Stimulated activated naive B cell treated with anti-CD40 and anti-IgM and Interleukin-4, amounts not matched to agents 10 μg/mL and 1 μg/mL and 100 μg/mL, for 72 hours (primary cell): ENCODE measurements around the gene CACNA2D3.

Experiments used
- ATAC-seq, 2 donors: fragments of 150-1000 bp; cut with Tn5 transposase; replicated peaks; 2 replicates each; pipeline ENCODE4 v1.10.0; 2021; ENCODE audit warnings: moderate library complexity in 1 of 2
- DNase-seq: peaks from one replicate; pipeline ENCODE4 v3.0.0; 2021
- H3K27ac Mint-ChIP-seq: one replicate; pipeline ENCODE4 v1.8.0; 2022; ENCODE audit warnings: mild to moderate bottlenecking, mixed read lengths
- H3K27me3 Mint-ChIP-seq, 2 donors: one replicate each; pipeline ENCODE4 v1.8.0; 2022; ENCODE audit warnings: mixed read lengths in 2 of 2
- H3K36me3 Mint-ChIP-seq, 2 donors: one replicate each; pipeline ENCODE4 v1.8.0; 2022; ENCODE audit warnings: mixed read lengths in 2 of 2, mild to moderate bottlenecking in 1 of 2
- H3K4me1 Mint-ChIP-seq, 2 donors: one replicate each; pipeline ENCODE4 v1.8.0; 2022; ENCODE audit warnings: mixed read lengths in 2 of 2, mild to moderate bottlenecking in 1 of 2
- H3K4me3 Mint-ChIP-seq, 2 donors: one replicate each; pipeline ENCODE4 v1.8.0; 2022; ENCODE audit warnings: mild to moderate bottlenecking in 2 of 2, mixed read lengths in 2 of 2, moderate library complexity in 1 of 2
- H3K9me3 Mint-ChIP-seq, 2 donors: one replicate each; pipeline ENCODE4 v1.8.0; 2022; ENCODE audit warnings: mixed read lengths in 2 of 2, mild to moderate bottlenecking in 1 of 2

CACNA2D3 gene

GRCh38 chr3:54347060-54347459, 224.7 kb downstream of the CACNA2D3 start:
- H3K4me3 Mint-ChIP-seq: no peak overlapping the region
- H3K27me3 Mint-ChIP-seq: peaks cover 0 to 5% of the 10 kb centered on the region in 2 donors
- DNase-seq (no peak), ATAC-seq (no peak)
- H3K27ac Mint-ChIP-seq: no peak overlapping the region
- H3K36me3 Mint-ChIP-seq: no peaks in the 10 kb centered on the region
- H3K9me3 Mint-ChIP-seq: no peaks in the 10 kb centered on the region
- H3K4me1 Mint-ChIP-seq: peaks cover 0 to 3% of the 10 kb centered on the region in 2 donors

GRCh38 chr3:54347933-54348332, 225.6 kb downstream of the CACNA2D3 start:
- Mint-ChIP-seq H3K4me3 (no peak overlapping the region), H3K36me3 (no peaks in the 10 kb centered on the region), H3K27ac (no peak overlapping the region), H3K9me3 (no peaks in the 10 kb centered on the region), H3K27me3 (peaks cover 0 to 5% of the 10 kb centered on the region in 2 donors), H3K4me1 (no peaks in the 10 kb centered on the region)
- DNase-seq: no peak
- ATAC-seq: no peak

DNA sequence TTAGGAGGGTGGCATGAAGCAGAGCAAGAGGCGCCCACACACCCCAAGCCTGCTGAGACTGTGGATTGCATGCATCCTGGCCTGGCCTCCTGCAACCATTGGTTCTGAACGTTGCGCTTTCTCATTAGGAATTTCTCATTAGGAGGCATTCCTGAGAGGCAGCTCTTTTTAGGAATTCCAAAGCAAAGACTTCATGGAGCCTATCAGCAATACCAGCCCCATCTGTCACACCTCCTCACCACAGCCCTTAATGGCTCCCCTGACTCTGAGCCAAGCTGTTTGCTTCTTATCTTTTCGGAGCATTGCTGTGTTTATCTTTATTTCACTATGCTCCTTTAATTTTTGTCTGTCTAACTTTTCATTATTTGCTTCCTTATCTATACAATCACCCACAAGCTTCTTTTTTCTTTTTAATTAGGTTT, 226.9 kb downstream of the CACNA2D3 start:
- ATAC-seq: no peak
- no peaks in the 10 kb centered on the region for H3K9me3 Mint-ChIP-seq
- no peak overlapping the region for H3K4me3 Mint-ChIP-seq
- no peak for DNase-seq
- H3K27ac Mint-ChIP-seq: no peak overlapping the region
- no peaks in the 10 kb centered on the region for H3K27me3 Mint-ChIP-seq
- H3K36me3 Mint-ChIP-seq: no peaks in the 10 kb centered on the region
- H3K4me1 Mint-ChIP-seq: no peaks in the 10 kb centered on the region

- H3K27ac Mint-ChIP-seq: no peak overlapping the region
- no peak for ATAC-seq
- H3K9me3 Mint-ChIP-seq: no peaks in the 10 kb centered on the region
- H3K4me3 Mint-ChIP-seq: no peak overlapping the region
- no peaks in the 10 kb centered on the region for H3K27me3 Mint-ChIP-seq
- no peaks in the 10 kb centered on the region for H3K36me3 Mint-ChIP-seq
- DNase-seq: no peak
- H3K4me1 Mint-ChIP-seq: no peaks in the 10 kb centered on the region
These were observed 227.3 kb downstream of the CACNA2D3 start for GRCh38 chr3:54349691-54350090.

DNA sequence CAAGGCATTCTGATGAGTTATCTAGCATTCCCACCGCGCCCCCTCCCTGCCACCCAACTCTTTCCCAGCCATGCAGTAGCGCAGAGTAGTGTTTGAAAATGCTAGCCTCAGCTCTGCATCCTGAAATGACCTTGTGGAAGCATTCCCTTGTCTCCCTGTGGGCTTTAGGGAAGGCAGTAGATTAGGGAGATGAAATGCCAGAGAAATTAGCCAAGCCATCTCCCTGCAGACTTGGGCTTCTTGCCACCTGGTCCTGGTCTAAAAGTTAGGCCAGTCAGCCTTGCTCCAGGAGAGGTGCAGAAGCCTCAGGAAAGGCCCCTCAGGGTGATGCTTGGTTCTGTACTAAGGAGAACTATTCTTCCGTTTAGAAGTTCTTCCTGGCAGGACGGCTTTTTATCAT, 231.2 kb downstream of the CACNA2D3 start:
- Mint-ChIP-seq H3K4me3 (no peak overlapping the region), H3K27ac (no peak overlapping the region), H3K27me3 (no peaks in the 10 kb centered on the region), H3K4me1 (no peaks in the 10 kb centered on the region), H3K36me3 (no peaks in the 10 kb centered on the region), H3K9me3 (no peaks in the 10 kb centered on the region)
- DNase-seq: no peak
- no peak for ATAC-seq

- Mint-ChIP-seq H3K36me3 (no peaks in the 10 kb centered on the region), H3K27me3 (no peaks in the 10 kb centered on the region), H3K27ac (no peak overlapping the region), H3K4me3 (no peak overlapping the region), H3K9me3 (no peaks in the 10 kb centered on the region), H3K4me1 (no peaks in the 10 kb centered on the region)
- DNase-seq (no peak), ATAC-seq (no peak)
These were observed 231.6 kb downstream of the CACNA2D3 start for GRCh38 chr3:54353946-54354345.

GRCh38 chr3:54355800-54356199, 233.4 kb downstream of the CACNA2D3 start:
- Mint-ChIP-seq H3K4me3 (no peak overlapping the region), H3K36me3 (no peaks in the 10 kb centered on the region), H3K4me1 (no peaks in the 10 kb centered on the region), H3K27me3 (no peaks in the 10 kb centered on the region), H3K9me3 (no peaks in the 10 kb centered on the region), H3K27ac (no peak overlapping the region)
- ATAC-seq (no peak), DNase-seq (no peak)

GRCh38 chr3:54356261-54357045, 234.1 kb downstream of the CACNA2D3 start:
- H3K36me3 Mint-ChIP-seq: no peaks in the 10 kb centered on the region
- no peak overlapping the region for H3K27ac Mint-ChIP-seq
- H3K4me1 Mint-ChIP-seq: no peaks in the 10 kb centered on the region
- no peaks in the 10 kb centered on the region for H3K9me3 Mint-ChIP-seq
- H3K4me3 Mint-ChIP-seq: no peak overlapping the region
- DNase-seq: no peak
- no peaks in the 10 kb centered on the region for H3K27me3 Mint-ChIP-seq
- ATAC-seq: no peak

DNA sequence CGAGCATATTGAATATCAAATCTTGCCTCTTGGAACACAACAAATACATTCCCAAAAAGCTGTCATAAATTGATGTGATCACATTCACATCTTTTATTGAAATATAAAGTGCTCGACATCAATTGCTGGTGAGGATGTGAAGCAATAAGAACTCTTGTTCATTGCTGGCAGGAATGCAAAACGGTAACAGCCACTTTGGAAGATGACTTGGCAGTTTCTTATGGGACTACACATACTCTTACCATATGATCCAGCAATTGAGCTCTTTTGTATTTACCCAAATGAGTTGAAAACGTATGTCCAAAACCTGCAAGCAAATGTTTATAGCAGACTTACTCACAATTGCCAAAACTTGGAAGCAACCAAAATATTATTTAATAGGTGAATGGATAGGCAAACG, 234.9 kb downstream of the CACNA2D3 start:
- Mint-ChIP-seq H3K27ac (no peak overlapping the region), H3K36me3 (no peaks in the 10 kb centered on the region), H3K4me1 (no peaks in the 10 kb centered on the region), H3K4me3 (no peak overlapping the region), H3K9me3 (no peaks in the 10 kb centered on the region), H3K27me3 (no peaks in the 10 kb centered on the region)
- DNase-seq (no peak), ATAC-seq (no peak)

DNA sequence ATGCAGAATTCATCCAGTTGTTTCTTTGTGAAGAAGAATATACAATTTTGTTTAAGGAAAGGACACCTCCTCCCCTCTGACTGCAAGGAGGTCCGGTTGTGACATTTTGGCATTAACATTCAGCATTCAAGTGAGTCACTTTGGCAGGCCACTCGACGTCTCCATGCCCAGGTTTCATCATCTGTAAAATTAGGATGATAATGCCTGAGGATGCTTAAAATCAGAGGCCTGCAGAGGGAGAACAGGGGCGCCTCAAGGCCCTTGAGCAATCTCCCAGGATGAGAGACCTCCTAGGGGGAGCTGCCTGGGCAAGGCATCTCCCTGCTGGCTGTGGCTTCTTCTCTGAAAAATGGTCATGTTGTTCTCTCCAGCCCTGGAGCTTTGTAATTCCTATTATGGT, 236.0 kb downstream of the CACNA2D3 start:
- ATAC-seq (no peak), DNase-seq (no peak)
- Mint-ChIP-seq H3K4me1 (no peaks in the 10 kb centered on the region), H3K27me3 (no peaks in the 10 kb centered on the region), H3K27ac (no peak overlapping the region), H3K4me3 (no peak overlapping the region), H3K9me3 (no peaks in the 10 kb centered on the region), H3K36me3 (no peaks in the 10 kb centered on the region)

GRCh38 chr3:54358969-54359694, 236.8 kb downstream of the CACNA2D3 start:
- Mint-ChIP-seq H3K4me3 (no peak overlapping the region), H3K27ac (no peak overlapping the region), H3K4me1 (no peaks in the 10 kb centered on the region), H3K27me3 (no peaks in the 10 kb centered on the region), H3K9me3 (no peaks in the 10 kb centered on the region), H3K36me3 (no peaks in the 10 kb centered on the region)
- no peak for DNase-seq
- ATAC-seq: no peak

DNA sequence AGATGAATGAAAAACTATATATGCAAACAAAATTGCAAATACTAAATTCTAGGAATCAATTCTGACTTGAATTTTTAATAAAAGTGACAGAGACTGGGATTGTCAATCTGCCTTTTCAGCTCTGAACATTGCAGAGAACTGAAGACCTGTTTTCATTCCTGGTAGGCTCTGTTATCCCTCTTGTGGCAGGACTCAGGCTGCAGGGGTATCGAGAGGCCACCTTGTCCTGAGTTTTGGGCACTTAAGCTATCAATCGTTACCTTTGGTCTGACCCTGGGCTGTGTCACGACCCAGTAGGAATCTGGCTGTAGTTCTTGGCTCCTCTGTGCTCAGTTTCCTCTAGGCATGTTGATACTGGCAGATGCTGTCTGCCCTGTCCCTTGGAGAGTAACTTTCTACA, 238.0 kb downstream of the CACNA2D3 start:
- ATAC-seq (no peak), DNase-seq (no peak)
- Mint-ChIP-seq H3K4me1 (no peaks in the 10 kb centered on the region), H3K9me3 (no peaks in the 10 kb centered on the region), H3K36me3 (no peaks in the 10 kb centered on the region), H3K27me3 (no peaks in the 10 kb centered on the region), H3K27ac (no peak overlapping the region), H3K4me3 (no peak overlapping the region)

DNA sequence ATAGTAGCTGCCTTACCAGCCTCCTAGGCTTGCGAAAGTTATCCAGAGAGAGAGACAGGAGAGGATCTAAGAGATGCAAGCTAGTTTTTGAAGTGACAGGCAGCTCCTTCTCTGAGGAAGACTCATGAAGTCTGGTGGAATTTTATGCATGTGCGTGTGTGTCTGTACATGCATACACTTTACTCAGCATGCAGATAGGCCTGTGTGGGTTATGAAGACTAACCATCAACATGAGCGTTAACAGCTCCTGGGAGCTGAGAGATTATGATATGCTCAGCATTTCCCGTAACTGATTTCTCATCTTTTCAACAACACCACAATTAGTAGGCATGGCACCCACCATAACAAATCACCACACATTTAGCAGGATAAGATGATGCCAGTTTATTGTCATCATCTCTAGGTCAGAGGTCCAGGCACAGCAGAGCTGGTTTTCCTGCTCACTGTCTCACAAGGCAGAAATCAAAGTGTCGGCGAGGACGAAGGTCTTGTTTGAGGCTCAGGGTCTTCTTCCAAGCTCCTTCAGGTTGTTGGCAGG, 239.5 kb downstream of the CACNA2D3 start:
- Mint-ChIP-seq H3K27me3 (no peaks in the 10 kb centered on the region), H3K9me3 (no peaks in the 10 kb centered on the region), H3K4me1 (no peaks in the 10 kb centered on the region), H3K27ac (no peak overlapping the region), H3K36me3 (no peaks in the 10 kb centered on the region), H3K4me3 (no peak overlapping the region)
- ATAC-seq (no peak), DNase-seq (no peak)

GRCh38 chr3:54366007-54366750, 243.8 kb downstream of the CACNA2D3 start:
- Mint-ChIP-seq H3K4me3 (no peak overlapping the region), H3K9me3 (no peaks in the 10 kb centered on the region), H3K4me1 (no peaks in the 10 kb centered on the region), H3K36me3 (no peaks in the 10 kb centered on the region), H3K27ac (no peak overlapping the region), H3K27me3 (no peaks in the 10 kb centered on the region)
- ATAC-seq (no peak), DNase-seq (no peak)
